Urinary bladder (tissue), 4 donors: ENCODE measurements around the gene SCN8A. TPM values are rescaled to one million over a fixed set of nuclear protein-coding genes. Genes with fewer than 3 reads are reported as not detected.
A peak's percentile ranks its signal among the peaks of the same experiment; 100 is the strongest.

Experiments used
- DNase-seq: peaks from one replicate; pipeline ENCODE4 v3.0.0-alpha.2; 2015; ENCODE audit errors: extremely low spot score
- H3K27ac ChIP-seq: one replicate; pipeline ENCODE4 v1.5.1; 2013; ENCODE audit warnings: low read depth, mild to moderate bottlenecking, moderate library complexity
- H3K36me3 ChIP-seq: one replicate; pipeline ENCODE4 v1.6.1; 2013; ENCODE audit warnings: mild to moderate bottlenecking, moderate library complexity; ENCODE audit not compliant: insufficient read depth
- H3K4me1 ChIP-seq: one replicate; pipeline ENCODE4 v1.6.1; 2013; ENCODE audit warnings: mild to moderate bottlenecking, moderate library complexity; ENCODE audit not compliant: insufficient read depth
- H3K4me3 ChIP-seq: one replicate; pipeline ENCODE4 v1.5.1; 2013; ENCODE audit warnings: low read depth, low read length
- WGBS: extraction: QIAGEN DNeasy Blood & Tissue Kit; methylation state at CpG from one replicate; pipeline ENCODE4 v1.1.7; 2013; 5-methylcytosine and 5-hydroxymethylcytosine counted together
- polyA plus RNA-seq: library from polyadenylated mRNA; stranded (reverse); fragments of 200-250 nt; gene quantifications from one replicate; pipeline ENCODE4 v1.2.3, GENCODE V29; 2013
- total RNA-seq: library from RNA; depleted of rRNA; stranded (reverse); fragments of >200 nt; gene quantifications from one replicate; pipeline ENCODE4 v1.2.3, GENCODE V29; 2014
- donor health status: healthy with polysubstance abuse.
- donor health status: healthy.

Gene SCN8A
- total and polyA plus RNA-seq, 2 donors: 0.23 to 2.6 TPM

- WGBS: 89% methylated on average over 4 of the region's 4 CpGs
- no peak for DNase-seq
- no peak overlapping the region for H3K27ac ChIP-seq
- no peak overlapping the region for H3K4me3 ChIP-seq
- H3K4me1 ChIP-seq: no peaks in the 10 kb centered on the region
- no peaks in the 10 kb centered on the region for H3K36me3 ChIP-seq
These were observed 99.0 kb downstream of the SCN8A start for GRCh38 chr12:51689983-51690382.

GRCh38 chr12:51692016-51692415, 101.0 kb downstream of the SCN8A start:
- H3K4me3 ChIP-seq: no peak overlapping the region
- no peaks in the 10 kb centered on the region for H3K4me1 ChIP-seq
- DNase-seq: no peak
- 78% methylated on average over 2 of the region's 2 CpGs for WGBS
- no peak overlapping the region for H3K27ac ChIP-seq
- no peaks in the 10 kb centered on the region for H3K36me3 ChIP-seq

- Histone ChIP-seq H3K36me3 (no peaks in the 10 kb centered on the region), H3K4me3 (no peak overlapping the region), H3K4me1 (no peaks in the 10 kb centered on the region), H3K27ac (no peak overlapping the region)
- WGBS: 91% methylated on average over 4 of the region's 4 CpGs
- DNase-seq: no peak
These were observed 102.5 kb downstream of the SCN8A start for GRCh38 chr12:51693569-51693968.

GRCh38 chr12:51694146-51694545, 103.1 kb downstream of the SCN8A start:
- DNase-seq: no peak
- H3K4me3 ChIP-seq: no peak overlapping the region
- no peaks in the 10 kb centered on the region for H3K36me3 ChIP-seq
- WGBS: 62% methylated on average over 4 of the region's 4 CpGs
- no peak overlapping the region for H3K27ac ChIP-seq
- no peaks in the 10 kb centered on the region for H3K4me1 ChIP-seq

GRCh38 chr12:51695241-51696010, 104.4 kb downstream of the SCN8A start:
- DNase-seq: no peak
- Histone ChIP-seq H3K27ac (no peak overlapping the region), H3K4me1 (no peaks in the 10 kb centered on the region), H3K4me3 (no peak overlapping the region), H3K36me3 (no peaks in the 10 kb centered on the region)
- WGBS: 71% methylated on average over 1 of the region's 1 CpG

GRCh38 chr12:51699219-51699618, 108.2 kb downstream of the SCN8A start:
- DNase-seq: no peak
- Histone ChIP-seq H3K27ac (no peak overlapping the region), H3K4me3 (no peak overlapping the region), H3K36me3 (no peaks in the 10 kb centered on the region), H3K4me1 (no peaks in the 10 kb centered on the region)
- WGBS: 95% methylated on average over 1 of the region's 1 CpG

- DNase-seq: no peak
- no peaks in the 10 kb centered on the region for H3K4me1 ChIP-seq
- no peaks in the 10 kb centered on the region for H3K36me3 ChIP-seq
- no peak overlapping the region for H3K4me3 ChIP-seq
- H3K27ac ChIP-seq: no peak overlapping the region
These were observed 109.9 kb downstream of the SCN8A start for GRCh38 chr12:51700887-51701286.

- Histone ChIP-seq H3K4me3 (no peak overlapping the region), H3K27ac (no peak overlapping the region), H3K36me3 (no peaks in the 10 kb centered on the region), H3K4me1 (no peaks in the 10 kb centered on the region)
- WGBS: 91% methylated on average over 1 of the region's 1 CpG
- no peak for DNase-seq
These were observed 111.6 kb downstream of the SCN8A start for GRCh38 chr12:51702587-51702986.

- H3K27ac ChIP-seq: no peak overlapping the region
- H3K36me3 ChIP-seq: no peaks in the 10 kb centered on the region
- no peak for DNase-seq
- no peak overlapping the region for H3K4me3 ChIP-seq
- WGBS: 94% methylated on average over 1 of the region's 1 CpG
- H3K4me1 ChIP-seq: no peaks in the 10 kb centered on the region
These were observed 114.4 kb downstream of the SCN8A start for GRCh38 chr12:51705450-51705849.

- Histone ChIP-seq H3K36me3 (no peaks in the 10 kb centered on the region), H3K4me3 (no peak overlapping the region), H3K27ac (no peak overlapping the region), H3K4me1 (no peaks in the 10 kb centered on the region)
- 75% methylated on average over 3 of the region's 3 CpGs for WGBS
- DNase-seq: no peak
These were observed 115.2 kb downstream of the SCN8A start for GRCh38 chr12:51706206-51706605.

- no peak overlapping the region for H3K4me3 ChIP-seq
- H3K36me3 ChIP-seq: no peaks in the 10 kb centered on the region
- WGBS: 66% methylated on average over 2 of the region's 2 CpGs
- H3K27ac ChIP-seq: no peak overlapping the region
- no peak for DNase-seq
- no peaks in the 10 kb centered on the region for H3K4me1 ChIP-seq
These were observed 123.6 kb downstream of the SCN8A start for GRCh38 chr12:51714666-51715065.

- 87% methylated on average over 3 of the region's 3 CpGs for WGBS
- Histone ChIP-seq H3K4me3 (no peak overlapping the region), H3K4me1 (no peaks in the 10 kb centered on the region), H3K36me3 (no peaks in the 10 kb centered on the region), H3K27ac (no peak overlapping the region)
- no peak for DNase-seq
These were observed 126.4 kb downstream of the SCN8A start for GRCh38 chr12:51717326-51717925.

- no peak overlapping the region for H3K27ac ChIP-seq
- 7% methylated on average over 44 of the region's 44 CpGs for WGBS
- peak; percentile 3 for DNase-seq
- no peak overlapping the region for H3K4me3 ChIP-seq
- no peaks in the 10 kb centered on the region for H3K36me3 ChIP-seq
- no peaks in the 10 kb centered on the region for H3K4me1 ChIP-seq
These were observed 130.4 kb downstream of the SCN8A start for GRCh38 chr12:51721282-51721940.

- Histone ChIP-seq H3K36me3 (no peaks in the 10 kb centered on the region), H3K27ac (no peak overlapping the region), H3K4me1 (no peaks in the 10 kb centered on the region), H3K4me3 (no peak overlapping the region)
- no peak for DNase-seq
These were observed 131.4 kb downstream of the SCN8A start for GRCh38 chr12:51722431-51722830.
